WTC11 (cell line): ENCODE data around the gene DZANK1. TPM values are rescaled to one million over a fixed set of nuclear protein-coding genes. Genes with fewer than 3 reads are reported as not detected.

Source experiments
- ATAC-seq: fragments of 200-7000 bp; cut with Tn5 transposase; 2 replicates; pipeline ENCODE4 v1.10.0; 2021; ENCODE audit warnings: mild to moderate bottlenecking, moderate library complexity
- Bru-seq: library from RNA; stranded (reverse); fragments of 400-500 nt; gene quantifications from one replicate; lab custom pipeline; 2021; lab: Mats Ljungman, UMichigan
- CTCF ChIA-PET: fragments of 300-600 bp; sonication (Branson Sonifier 250); formaldehyde crosslinking; loops from one replicate; lab custom pipeline; 2021; ENCODE audit warnings: antibody characterized with exemption; lab: Charles Lee
- POLR2A ChIA-PET: fragments of 350-600 bp; sonication (Branson Sonifier 250); formaldehyde crosslinking; loops from one replicate; lab custom pipeline; 2021; ENCODE audit warnings: antibody characterized with exemption; lab: Charles Lee
- DNase-seq: peaks from one replicate; pipeline ENCODE4 v3.0.0; 2021; ENCODE audit warnings: low spot score
- H3K27ac Mint-ChIP-seq: 2 replicates; pipeline ENCODE4 v1.8.0; 2021; ENCODE audit warnings: mixed read lengths
- H3K27me3 Mint-ChIP-seq: 2 replicates; pipeline ENCODE4 v1.8.0; 2021; ENCODE audit warnings: low read depth, mild to moderate bottlenecking, moderate library complexity, mixed read lengths
- H3K36me3 Mint-ChIP-seq: 2 replicates; pipeline ENCODE4 v1.8.0; 2021; ENCODE audit warnings: mixed read lengths
- H3K4me1 Mint-ChIP-seq: 2 replicates; pipeline ENCODE4 v1.8.0; 2022; ENCODE audit warnings: mixed read lengths
- H3K4me3 Mint-ChIP-seq: 2 replicates; pipeline ENCODE4 v1.8.0; 2021; ENCODE audit warnings: mild to moderate bottlenecking, moderate library complexity, mixed read lengths
- H3K9me3 Mint-ChIP-seq: 2 replicates; pipeline ENCODE4 v1.8.0; 2021; ENCODE audit warnings: mixed read lengths
- ARID4B ChIP-seq: sonication (generic); formaldehyde crosslinking; IDR thresholded peaks from 2 replicates; pipeline ENCODE4 v1.8.0; 2023; ENCODE audit warnings: missing genetic modification reagents, mild to moderate bottlenecking, borderline replicate concordance
- ESRRA ChIP-seq: sonication (generic); formaldehyde crosslinking; IDR thresholded peaks from 2 replicates; pipeline ENCODE4 v1.8.1; 2022; ENCODE audit warnings: mild to moderate bottlenecking, missing genetic modification reagents, borderline replicate concordance
- ETV6 ChIP-seq: sonication (generic); formaldehyde crosslinking; IDR thresholded peaks from 2 replicates; pipeline ENCODE4 v1.8.1; 2022; ENCODE audit warnings: mild to moderate bottlenecking, missing genetic modification reagents
- FOXK1 ChIP-seq: sonication (generic); formaldehyde crosslinking; IDR thresholded peaks from 2 replicates; pipeline ENCODE4 v1.8.0; 2022; ENCODE audit warnings: mild to moderate bottlenecking, moderate library complexity, missing genetic modification reagents
- GABPB1 ChIP-seq: sonication (generic); formaldehyde crosslinking; IDR thresholded peaks from 2 replicates; pipeline ENCODE4 v1.8.1; 2023; ENCODE audit warnings: mild to moderate bottlenecking, missing genetic modification reagents
- GRHL2 ChIP-seq: fragments of 250-450 bp; sonication (Bioruptor Pico); IDR thresholded peaks from 2 replicates; pipeline ENCODE4 v1.8.0; 2022; ENCODE audit warnings: mild to moderate bottlenecking, moderate library complexity; ENCODE audit not compliant: insufficient replicate concordance, severe bottlenecking
- HMGXB4 ChIP-seq: sonication (generic); formaldehyde crosslinking; IDR thresholded peaks from 2 replicates; pipeline ENCODE4 v1.8.1; 2023; ENCODE audit warnings: mild to moderate bottlenecking, moderate library complexity, missing genetic modification reagents
- MAX ChIP-seq: sonication (generic); formaldehyde crosslinking; IDR thresholded peaks from 2 replicates; pipeline ENCODE4 v1.8.0; 2022; ENCODE audit warnings: mild to moderate bottlenecking, missing genetic modification reagents
- NFE2L1 ChIP-seq: sonication (generic); formaldehyde crosslinking; IDR thresholded peaks from 2 replicates; pipeline ENCODE4 v1.8.1; 2023; ENCODE audit warnings: missing genetic modification reagents
- NFYB ChIP-seq: sonication (generic); formaldehyde crosslinking; conservative IDR thresholded peaks from 2 replicates; pipeline ENCODE4 v1.8.0; 2022; ENCODE audit warnings: low read depth, missing genetic modification reagents
- PRDM15 ChIP-seq: sonication (generic); formaldehyde crosslinking; IDR thresholded peaks from 2 replicates; pipeline ENCODE4 v1.8.0; 2022; ENCODE audit warnings: missing genetic modification reagents
- PREB ChIP-seq: sonication (generic); formaldehyde crosslinking; IDR thresholded peaks from 2 replicates; pipeline ENCODE4 v1.8.1; 2022; ENCODE audit warnings: mild to moderate bottlenecking, missing genetic modification reagents, moderate library complexity, borderline replicate concordance
- RELA ChIP-seq: sonication (generic); formaldehyde crosslinking; IDR thresholded peaks from 2 replicates; pipeline ENCODE4 v1.8.1; 2022; ENCODE audit warnings: missing genetic modification reagents, mild to moderate bottlenecking, borderline replicate concordance
- SMAD4 ChIP-seq: sonication (generic); formaldehyde crosslinking; IDR thresholded peaks from 2 replicates; pipeline ENCODE4 v1.8.0; 2022; ENCODE audit warnings: mild to moderate bottlenecking, missing genetic modification reagents
- SP1 ChIP-seq: sonication (generic); formaldehyde crosslinking; conservative IDR thresholded peaks from 2 replicates; pipeline ENCODE4 v1.8.1; 2022; ENCODE audit warnings: missing genetic modification reagents
- TP53 ChIP-seq: sonication (generic); formaldehyde crosslinking; IDR thresholded peaks from 2 replicates; pipeline ENCODE4 v1.8.1; 2023; ENCODE audit warnings: mild to moderate bottlenecking, missing genetic modification reagents
- ZNF121 ChIP-seq: sonication (generic); formaldehyde crosslinking; IDR thresholded peaks from 2 replicates; pipeline ENCODE4 v1.8.0; 2023; ENCODE audit warnings: missing genetic modification reagents
- long read RNA-seq, 3 experiments: library from RNA in 1 of 3; library from capped mRNA in 1 of 3; library from polyadenylated mRNA in 1 of 3; unstranded in 2 of 3; stranded (forward) in 1 of 3; transcript quantifications; one replicate each; pipeline ENCODE4 v2.0.0, GENCODE V29; 2021
- total RNA-seq: library from RNA; stranded (reverse); gene quantifications from 3 replicates; pipeline ENCODE4 v1.2.3, GENCODE V29; 2021

DZANK1 gene
- total RNA-seq: 6.1 to 8.2 TPM (median 7.7 TPM) in 3 replicates
- Bru-seq, nascent RNA: percentile 56 among the genes with signal in this experiment
- long read RNA-seq, experiment 1, partial matches to known transcripts: 8 of 20 reads
- long read RNA-seq, experiment 1, other reads (novel, unspliced or antisense): 12 of 20 reads
- long read RNA-seq, experiment 2, partial matches to known transcripts: 0 of 3 reads
- long read RNA-seq, experiment 2, other reads (novel, unspliced or antisense): 3 of 3 reads
- long read RNA-seq, experiment 3, partial matches to known transcripts: 5 of 12 reads
- long read RNA-seq, experiment 3, other reads (novel, unspliced or antisense): 7 of 12 reads

GRCh38 chr20:18466894-18467730 is at the start of gene DZANK1, which contains the start of gene POLR3F:
TSS of gene DZANK1 (minus strand) at chr20:18467030. CDS start at chr20:18465358, 1,672 bp downstream.
TSS of gene POLR3F (plus strand) at chr20:18467390. CDS start at chr20:18467507, 117 bp downstream.
- Mint-ChIP-seq H3K27ac (peak within 1 kb of the TSS; percentile 100), H3K9me3 (no peaks in the 10 kb centered on the region), H3K36me3 (peaks cover 7% of the 10 kb centered on the region; the same call in 1 of the 2 replicates), H3K4me1 (peaks cover 12% of the 10 kb centered on the region), H3K27me3 (no peaks in the 10 kb centered on the region), H3K4me3 (peak within 1 kb of the TSS; percentile 99)
- ATAC-seq: peak; percentile 96
- peak; percentile 99 for DNase-seq
- 0 out of 2 replicates have a peak, but pooled peaks have one; percentile 33 for TF ChIP-seq ZNF121
- TF ChIP-seq PRDM15 (CRISPR knock-in tag): no peak; the same call in 1 of the 2 replicates
- TF ChIP-seq NFYB (CRISPR knock-in tag): 0 out of 2 replicates have a peak, but pooled peaks have one; percentile 41
- TF ChIP-seq GABPB1 (CRISPR knock-in tag): peak; percentile 38; the same call in 1 of the 2 replicates
- TF ChIP-seq PREB (CRISPR knock-in tag): no peak
- TF ChIP-seq SP1 (CRISPR knock-in tag): peak; percentile 73
- TF ChIP-seq MAX (CRISPR knock-in tag): 0 out of 2 replicates have a peak, but pooled peaks have one; percentile 29
- no peak for TF ChIP-seq ETV6 (CRISPR knock-in tag)
- 0 out of 2 replicates have a peak, but pooled peaks have one; percentile 42 for TF ChIP-seq NFE2L1 (CRISPR knock-in tag)
- TF ChIP-seq FOXK1: peak; percentile 57; the same call in 1 of the 2 replicates
- no peak; the same call in 1 of the 2 replicates for TF ChIP-seq HMGXB4 (CRISPR knock-in tag)
- no peak for TF ChIP-seq TP53
- TF ChIP-seq RELA (CRISPR knock-in tag): no peak
- peak; percentile 26; the same call in 1 of the 2 replicates for TF ChIP-seq ARID4B (CRISPR knock-in tag)
- no peak for TF ChIP-seq ESRRA
- no peak for TF ChIP-seq SMAD4
- no peak for TF ChIP-seq GRHL2 (CRISPR knock-in tag)
- CTCF ChIA-PET: interaction anchor here (0.8 to 1.1 kb wide), 5 partner anchors 26 to 86 kb away, joined by 3 to 5 read pairs (median 3); partner anchors contain the start of gene SEC23B
- POLR2A ChIA-PET: interaction anchor here (0.8 to 2.0 kb wide), 4 partner anchors 30 to 179 kb away, joined by 3 to 21 read pairs (median 5); partner anchors contain the start of genes RBBP9, SEC23B and ZNF133
